HepG2 (cell line): ENCODE measurements around the gene CDKN3. TPM values are rescaled to one million over a fixed set of nuclear protein-coding genes. Genes with fewer than 3 reads are reported as not detected.

ENCODE experiments used
- ATF1 ChIP-seq: IDR thresholded peaks from 2 replicates; pipeline ENCODE4 v1.6.1; 2016; ENCODE audit warnings: mild to moderate bottlenecking, control low read depth
- FOXK1 ChIP-seq: sonication (generic); formaldehyde crosslinking; IDR thresholded peaks from 2 replicates; pipeline ENCODE4 v1.4.0; 2020; ENCODE audit warnings: low read depth, missing genetic modification reagents, borderline replicate concordance
- HMG20B ChIP-seq: conservative IDR thresholded peaks from 2 replicates; pipeline ENCODE4 v1.6.1; 2016; ENCODE audit warnings: missing genetic modification reagents, missing compliant biosample characterization
- HNRNPH1 ChIP-seq: fragments of 200-400 bp; formaldehyde crosslinking; optimal IDR thresholded peaks from 2 replicates; pipeline ENCODE3; 2017; ENCODE audit warnings: mild to moderate bottlenecking, low read depth, low read length
- MED1 ChIP-seq: sonication (generic); formaldehyde crosslinking; IDR thresholded peaks from 2 replicates; pipeline ENCODE4 v1.4.0; 2020; ENCODE audit warnings: missing genetic modification reagents
- NFIC ChIP-seq: IDR thresholded peaks from 2 replicates; pipeline ENCODE4 v1.6.1; 2012; ENCODE audit warnings: mild to moderate bottlenecking, low read length, inconsistent platforms
- NFRKB ChIP-seq: fragments of 450-650 bp; IDR thresholded peaks from 2 replicates; pipeline ENCODE4 v1.6.1; 2017
- ZNF333 ChIP-seq: sonication (generic); formaldehyde crosslinking; IDR thresholded peaks from 2 replicates; pipeline ENCODE4 v1.4.0; 2020; ENCODE audit warnings: mild to moderate bottlenecking, missing genetic modification reagents, borderline replicate concordance
- polyA plus RNA-seq, 8 experiments: library from polyadenylated mRNA; depleted of rRNA in 3 of 8; stranded (reverse) in 7 of 8; unstranded in 1 of 8; fragments of >200 nt; fragmentation: Illumina TruSeq in 4 of 8; extraction: Trizol in 4 of 8; gene quantifications; 2 replicates each; pipeline versions ENCODE4 v1.2.1 to v1.2.3, GENCODE V29; 2011 to 2016; ENCODE audit warnings: low read depth in 4 of 8, missing spikeins in 1 of 8, mixed read lengths in 1 of 8; ENCODE audit not compliant: insufficient read depth in 1 of 8
- total RNA-seq, 5 experiments: library from RNA; depleted of rRNA; stranded (reverse); fragments of >200 nt; fragmentation: Illumina TruSeq; extraction: Trizol; gene quantifications; 2 replicates each; pipeline ENCODE4 v1.2.3, GENCODE V29; 2016; ENCODE audit warnings: low read depth in 1 of 5
- TF ChIP-seq, protein P1 (sequence below), 2 experiments: sonication (generic) in 1 of 2; formaldehyde crosslinking in 1 of 2; IDR thresholded peaks; 2 replicates each; pipeline versions ENCODE4 v1.6.1 to v1.9.0; 2014 to 2022; ENCODE audit warnings: antibody characterized with exemption in 1 of 2, borderline replicate concordance in 1 of 2, inconsistent platforms in 1 of 2, low read depth in 1 of 2, missing genetic modification reagents in 1 of 2
- TF ChIP-seq, protein P2 (sequence below): sonication (generic); formaldehyde crosslinking; IDR thresholded peaks from 2 replicates; pipeline ENCODE4 v1.4.0; 2020; ENCODE audit warnings: missing genetic modification reagents
- TF ChIP-seq, protein P3 (sequence below): sonication (generic); formaldehyde crosslinking; IDR thresholded peaks from 2 replicates; pipeline ENCODE4 v1.4.0; 2020; ENCODE audit warnings: mild to moderate bottlenecking, missing genetic modification reagents
- TF ChIP-seq, protein P4 (sequence below): sonication (generic); formaldehyde crosslinking; IDR thresholded peaks from 2 replicates; pipeline ENCODE4 v1.4.0; 2020; ENCODE audit warnings: mild to moderate bottlenecking, low read depth, missing genetic modification reagents
- TF ChIP-seq, protein P5 (sequence below): sonication (generic); formaldehyde crosslinking; IDR thresholded peaks from 2 replicates; pipeline ENCODE4 v1.4.0; 2020; ENCODE audit warnings: mild to moderate bottlenecking, low read depth, missing genetic modification reagents

The CDKN3 gene
- total and polyA plus RNA-seq, 2 of the 13 experiments (the other 11 are each of a cell fraction or from before 2014, with no cell fraction given) = 63.0 to 88.9 TPM

DNA sequence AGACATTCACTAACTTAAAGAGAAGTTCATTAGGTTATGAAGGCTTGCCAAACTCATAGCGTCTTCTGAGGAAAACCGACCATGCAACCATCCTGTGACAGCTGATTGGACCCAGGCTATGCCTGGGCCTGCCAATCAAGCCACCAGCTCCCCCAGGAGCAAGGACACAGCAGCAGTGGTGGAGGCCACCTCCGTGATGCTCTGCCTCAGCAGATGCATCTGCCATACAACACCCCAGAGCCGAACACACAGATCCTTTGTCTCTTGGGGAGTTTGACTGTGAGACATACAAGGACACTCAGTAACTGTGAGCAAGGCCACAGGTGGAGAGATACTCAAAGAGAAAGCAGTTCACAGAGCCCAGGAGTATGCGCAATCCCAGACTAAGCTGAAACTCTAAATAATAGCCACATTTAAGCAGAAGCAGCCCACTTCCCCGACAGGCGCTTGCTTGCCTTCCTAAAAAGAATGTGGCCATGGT, 54.4 kb downstream of the CDKN3 start (continued):
- TF ChIP-seq, protein P1, sequence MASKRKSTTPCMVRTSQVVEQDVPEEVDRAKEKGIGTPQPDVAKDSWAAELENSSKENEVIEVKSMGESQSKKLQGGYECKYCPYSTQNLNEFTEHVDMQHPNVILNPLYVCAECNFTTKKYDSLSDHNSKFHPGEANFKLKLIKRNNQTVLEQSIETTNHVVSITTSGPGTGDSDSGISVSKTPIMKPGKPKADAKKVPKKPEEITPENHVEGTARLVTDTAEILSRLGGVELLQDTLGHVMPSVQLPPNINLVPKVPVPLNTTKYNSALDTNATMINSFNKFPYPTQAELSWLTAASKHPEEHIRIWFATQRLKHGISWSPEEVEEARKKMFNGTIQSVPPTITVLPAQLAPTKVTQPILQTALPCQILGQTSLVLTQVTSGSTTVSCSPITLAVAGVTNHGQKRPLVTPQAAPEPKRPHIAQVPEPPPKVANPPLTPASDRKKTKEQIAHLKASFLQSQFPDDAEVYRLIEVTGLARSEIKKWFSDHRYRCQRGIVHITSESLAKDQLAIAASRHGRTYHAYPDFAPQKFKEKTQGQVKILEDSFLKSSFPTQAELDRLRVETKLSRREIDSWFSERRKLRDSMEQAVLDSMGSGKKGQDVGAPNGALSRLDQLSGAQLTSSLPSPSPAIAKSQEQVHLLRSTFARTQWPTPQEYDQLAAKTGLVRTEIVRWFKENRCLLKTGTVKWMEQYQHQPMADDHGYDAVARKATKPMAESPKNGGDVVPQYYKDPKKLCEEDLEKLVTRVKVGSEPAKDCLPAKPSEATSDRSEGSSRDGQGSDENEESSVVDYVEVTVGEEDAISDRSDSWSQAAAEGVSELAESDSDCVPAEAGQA (IDR thresholded peaks at IDR 0.05; ENCODE audit: low read depth) = no peak
- TF ChIP-seq, protein P1 (CRISPR knock-in tag; IDR thresholded peaks at IDR 0.05; ENCODE audit: borderline replicate concordance) = no peak
- TF ChIP-seq ATF1 (CRISPR knock-in tag) = no peak
- no peak for TF ChIP-seq HMG20B
- 0 out of 2 replicates have a peak, but pooled peaks have one; percentile 68 for TF ChIP-seq ZNF333 (CRISPR knock-in tag)
- TF ChIP-seq, protein P2, sequence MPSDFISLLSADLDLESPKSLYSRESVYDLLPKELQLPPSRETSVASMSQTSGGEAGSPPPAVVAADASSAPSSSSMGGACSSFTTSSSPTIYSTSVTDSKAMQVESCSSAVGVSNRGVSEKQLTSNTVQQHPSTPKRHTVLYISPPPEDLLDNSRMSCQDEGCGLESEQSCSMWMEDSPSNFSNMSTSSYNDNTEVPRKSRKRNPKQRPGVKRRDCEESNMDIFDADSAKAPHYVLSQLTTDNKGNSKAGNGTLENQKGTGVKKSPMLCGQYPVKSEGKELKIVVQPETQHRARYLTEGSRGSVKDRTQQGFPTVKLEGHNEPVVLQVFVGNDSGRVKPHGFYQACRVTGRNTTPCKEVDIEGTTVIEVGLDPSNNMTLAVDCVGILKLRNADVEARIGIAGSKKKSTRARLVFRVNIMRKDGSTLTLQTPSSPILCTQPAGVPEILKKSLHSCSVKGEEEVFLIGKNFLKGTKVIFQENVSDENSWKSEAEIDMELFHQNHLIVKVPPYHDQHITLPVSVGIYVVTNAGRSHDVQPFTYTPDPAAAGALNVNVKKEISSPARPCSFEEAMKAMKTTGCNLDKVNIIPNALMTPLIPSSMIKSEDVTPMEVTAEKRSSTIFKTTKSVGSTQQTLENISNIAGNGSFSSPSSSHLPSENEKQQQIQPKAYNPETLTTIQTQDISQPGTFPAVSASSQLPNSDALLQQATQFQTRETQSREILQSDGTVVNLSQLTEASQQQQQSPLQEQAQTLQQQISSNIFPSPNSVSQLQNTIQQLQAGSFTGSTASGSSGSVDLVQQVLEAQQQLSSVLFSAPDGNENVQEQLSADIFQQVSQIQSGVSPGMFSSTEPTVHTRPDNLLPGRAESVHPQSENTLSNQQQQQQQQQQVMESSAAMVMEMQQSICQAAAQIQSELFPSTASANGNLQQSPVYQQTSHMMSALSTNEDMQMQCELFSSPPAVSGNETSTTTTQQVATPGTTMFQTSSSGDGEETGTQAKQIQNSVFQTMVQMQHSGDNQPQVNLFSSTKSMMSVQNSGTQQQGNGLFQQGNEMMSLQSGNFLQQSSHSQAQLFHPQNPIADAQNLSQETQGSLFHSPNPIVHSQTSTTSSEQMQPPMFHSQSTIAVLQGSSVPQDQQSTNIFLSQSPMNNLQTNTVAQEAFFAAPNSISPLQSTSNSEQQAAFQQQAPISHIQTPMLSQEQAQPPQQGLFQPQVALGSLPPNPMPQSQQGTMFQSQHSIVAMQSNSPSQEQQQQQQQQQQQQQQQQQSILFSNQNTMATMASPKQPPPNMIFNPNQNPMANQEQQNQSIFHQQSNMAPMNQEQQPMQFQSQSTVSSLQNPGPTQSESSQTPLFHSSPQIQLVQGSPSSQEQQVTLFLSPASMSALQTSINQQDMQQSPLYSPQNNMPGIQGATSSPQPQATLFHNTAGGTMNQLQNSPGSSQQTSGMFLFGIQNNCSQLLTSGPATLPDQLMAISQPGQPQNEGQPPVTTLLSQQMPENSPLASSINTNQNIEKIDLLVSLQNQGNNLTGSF (CRISPR knock-in tag) = no peak
- TF ChIP-seq, protein P3, sequence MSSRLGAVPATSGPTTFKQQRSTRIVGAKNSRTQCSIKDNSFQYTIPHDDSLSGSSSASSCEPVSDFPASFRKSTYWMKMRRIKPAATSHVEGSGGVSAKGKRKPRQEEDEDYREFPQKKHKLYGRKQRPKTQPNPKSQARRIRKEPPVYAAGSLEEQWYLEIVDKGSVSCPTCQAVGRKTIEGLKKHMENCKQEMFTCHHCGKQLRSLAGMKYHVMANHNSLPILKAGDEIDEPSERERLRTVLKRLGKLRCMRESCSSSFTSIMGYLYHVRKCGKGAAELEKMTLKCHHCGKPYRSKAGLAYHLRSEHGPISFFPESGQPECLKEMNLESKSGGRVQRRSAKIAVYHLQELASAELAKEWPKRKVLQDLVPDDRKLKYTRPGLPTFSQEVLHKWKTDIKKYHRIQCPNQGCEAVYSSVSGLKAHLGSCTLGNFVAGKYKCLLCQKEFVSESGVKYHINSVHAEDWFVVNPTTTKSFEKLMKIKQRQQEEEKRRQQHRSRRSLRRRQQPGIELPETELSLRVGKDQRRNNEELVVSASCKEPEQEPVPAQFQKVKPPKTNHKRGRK (CRISPR knock-in tag) = no peak
- no peak for TF ChIP-seq FOXK1
- no peak for TF ChIP-seq HNRNPH1
- TF ChIP-seq, protein P4, sequence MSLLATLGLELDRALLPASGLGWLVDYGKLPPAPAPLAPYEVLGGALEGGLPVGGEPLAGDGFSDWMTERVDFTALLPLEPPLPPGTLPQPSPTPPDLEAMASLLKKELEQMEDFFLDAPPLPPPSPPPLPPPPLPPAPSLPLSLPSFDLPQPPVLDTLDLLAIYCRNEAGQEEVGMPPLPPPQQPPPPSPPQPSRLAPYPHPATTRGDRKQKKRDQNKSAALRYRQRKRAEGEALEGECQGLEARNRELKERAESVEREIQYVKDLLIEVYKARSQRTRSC (CRISPR knock-in tag) = no peak
- no peak for TF ChIP-seq NFRKB
- no peak for TF ChIP-seq MED1 (CRISPR knock-in tag)
- no peak for TF ChIP-seq NFIC
- TF ChIP-seq, protein P5, sequence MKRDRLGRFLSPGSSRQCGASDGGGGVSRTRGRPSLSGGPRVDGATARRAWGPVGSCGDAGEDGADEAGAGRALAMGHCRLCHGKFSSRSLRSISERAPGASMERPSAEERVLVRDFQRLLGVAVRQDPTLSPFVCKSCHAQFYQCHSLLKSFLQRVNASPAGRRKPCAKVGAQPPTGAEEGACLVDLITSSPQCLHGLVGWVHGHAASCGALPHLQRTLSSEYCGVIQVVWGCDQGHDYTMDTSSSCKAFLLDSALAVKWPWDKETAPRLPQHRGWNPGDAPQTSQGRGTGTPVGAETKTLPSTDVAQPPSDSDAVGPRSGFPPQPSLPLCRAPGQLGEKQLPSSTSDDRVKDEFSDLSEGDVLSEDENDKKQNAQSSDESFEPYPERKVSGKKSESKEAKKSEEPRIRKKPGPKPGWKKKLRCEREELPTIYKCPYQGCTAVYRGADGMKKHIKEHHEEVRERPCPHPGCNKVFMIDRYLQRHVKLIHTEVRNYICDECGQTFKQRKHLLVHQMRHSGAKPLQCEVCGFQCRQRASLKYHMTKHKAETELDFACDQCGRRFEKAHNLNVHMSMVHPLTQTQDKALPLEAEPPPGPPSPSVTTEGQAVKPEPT (CRISPR knock-in tag) = peak; percentile 64; the same call in 1 of the 2 replicates
